Endothelial cell of umbilical vein (primary cell): ENCODE measurements around the gene ELAC2. TPM values are rescaled to one million over a fixed set of nuclear protein-coding genes. Genes with fewer than 3 reads are reported as not detected.

Experiments used
- BruUV-seq: library from RNA; stranded (reverse); fragments of 400-500 nt; replicated peaks from 2 replicates; lab custom pipeline; 2021; lab: Mats Ljungman, UMichigan
- CTCF ChIA-PET: fragments of 300-600, 350-600 bp; sonication (Branson Sonifier 250); formaldehyde crosslinking; loops from one replicate; lab custom pipeline; 2021; ENCODE audit warnings: antibody characterized with exemption, inconsistent platforms; lab: Charles Lee
- POLR2A ChIA-PET: fragments of 300-600, 350-600 bp; sonication (Branson Sonifier 250); formaldehyde crosslinking; loops from one replicate; lab custom pipeline; 2021; ENCODE audit warnings: antibody characterized with exemption, inconsistent platforms; lab: Charles Lee
- DNase-seq: peaks from one replicate; pipeline ENCODE4 v3.0.0-alpha.2; 2011; ENCODE audit warnings: low read depth, low spot score
- FAIRE-seq: peaks from 2 replicates; lab custom pipeline; 2011; peaks lifted over from hg19 to GRCh38; lab: Jason Lieb, UNC
- H2AFZ ChIP-seq: 2 replicates; pipeline ENCODE4 v1.6.0; 2012; ENCODE audit warnings: low read depth, low read length, control low read depth, inconsistent platforms
- H3K27ac ChIP-seq: 2 replicates; pipeline ENCODE4 v1.5.1; 2011; ENCODE audit warnings: low read depth, mild to moderate bottlenecking, control low read depth, low read length, moderate library complexity; ENCODE audit not compliant: insufficient read depth
- H3K27me3 ChIP-seq, 2 experiments: 2 replicates each; pipeline versions ENCODE4 v1.6.0 to v1.6.1; 2011; ENCODE audit warnings: low read length in 2 of 2, mixed read lengths in 1 of 2; ENCODE audit not compliant: control insufficient read depth in 2 of 2, insufficient read depth in 2 of 2
- H3K36me3 ChIP-seq, 2 experiments: 2 replicates in 1 of 2; 3 replicates in 1 of 2; pipeline ENCODE4 v1.5.1; 2011; ENCODE audit warnings: low read length in 2 of 2, mild to moderate bottlenecking in 1 of 2, moderate library complexity in 1 of 2; ENCODE audit not compliant: control insufficient read depth in 2 of 2, insufficient read depth in 2 of 2; ENCODE audit errors: extremely low read depth in 1 of 2
- H3K4me1 ChIP-seq: 3 replicates; pipeline ENCODE4 v1.5.1; 2011; ENCODE audit warnings: mild to moderate bottlenecking, low read length; ENCODE audit not compliant: control insufficient read depth, insufficient read depth; ENCODE audit errors: extremely low read depth
- H3K4me2 ChIP-seq: 2 replicates; pipeline ENCODE4 v1.6.1; 2011; ENCODE audit warnings: low read length, control low read depth, mixed read lengths; ENCODE audit not compliant: insufficient read depth
- H3K4me3 ChIP-seq, 3 experiments: fragments of 200-600 bp in 1 of 3; sonication (generic), shearing (Covaris generic) in 1 of 3; replicated peaks in 1 of 3; 2 replicates each; pipeline ENCODE4 v1.5.1; 2011 to 2016; ENCODE audit warnings: control low read depth in 3 of 3, low read length in 3 of 3, mild to moderate bottlenecking in 2 of 3, inconsistent platforms in 1 of 3, low read depth in 1 of 3, moderate library complexity in 1 of 3; ENCODE audit not compliant: insufficient read depth in 1 of 3
- H3K79me2 ChIP-seq: 2 replicates; pipeline ENCODE4 v1.6.0; 2012; ENCODE audit warnings: low read length, inconsistent platforms; ENCODE audit not compliant: control insufficient read depth, insufficient read depth
- H3K9ac ChIP-seq: replicated peaks from 2 replicates; pipeline ENCODE3; 2011; ENCODE audit warnings: low read length, control low read depth; ENCODE audit not compliant: insufficient read depth; ENCODE audit errors: extremely low read depth
- H3K9me1 ChIP-seq: replicated peaks from 3 replicates; pipeline ENCODE4 v1.6.0; 2011; ENCODE audit warnings: mild to moderate bottlenecking, low read length; ENCODE audit not compliant: control insufficient read depth, insufficient read depth; ENCODE audit errors: extremely low read depth
- H3K9me3 ChIP-seq: replicated peaks from 2 replicates; pipeline ENCODE4 v1.5.1; 2012; ENCODE audit warnings: low read length, inconsistent platforms; ENCODE audit not compliant: control insufficient read depth, insufficient read depth
- H4K20me1 ChIP-seq: replicated peaks from 2 replicates; pipeline ENCODE3; 2011; ENCODE audit warnings: mild to moderate bottlenecking, low read length; ENCODE audit not compliant: control insufficient read depth, insufficient read depth; ENCODE audit errors: extremely low read depth
- CTCF ChIP-seq, 2 donors: IDR thresholded peaks; 1 replicate in 1 of 2; 2 replicates in 1 of 2; pipeline ENCODE4 v1.5.1; 2011; ENCODE audit warnings: low read length in 2 of 2, mild to moderate bottlenecking in 2 of 2, moderate library complexity in 2 of 2, control low read depth in 1 of 2, inconsistent platforms in 1 of 2, low read depth in 1 of 2; ENCODE audit not compliant: insufficient read depth in 1 of 2; ENCODE audit errors: extremely low read depth in 1 of 2
- FOS ChIP-seq: IDR thresholded peaks from 2 replicates; pipeline ENCODE4 v1.6.1; 2011; ENCODE audit warnings: mild to moderate bottlenecking, low read length, moderate library complexity, borderline replicate concordance; ENCODE audit not compliant: insufficient read depth
- GATA2 ChIP-seq: IDR thresholded peaks from 2 replicates; pipeline ENCODE4 v1.7.0; 2011; ENCODE audit warnings: low read depth, mild to moderate bottlenecking, moderate library complexity, mixed read lengths, low read length; ENCODE audit not compliant: insufficient read length, insufficient read depth
- JUN ChIP-seq: IDR thresholded peaks from 2 replicates; pipeline ENCODE4 v1.6.1; 2011; ENCODE audit warnings: borderline replicate concordance, low read depth; ENCODE audit not compliant: insufficient read length, insufficient read depth
- MAX ChIP-seq: IDR thresholded peaks from 2 replicates; pipeline ENCODE4 v1.6.1; 2011; ENCODE audit not compliant: insufficient read depth, insufficient read length
- MYC ChIP-seq: IDR thresholded peaks from one replicate; pipeline ENCODE4 v1.6.1; 2011; ENCODE audit warnings: mild to moderate bottlenecking, low read depth, low read length
- POLR2AphosphoS5 ChIP-seq: IDR thresholded peaks from 2 replicates; pipeline ENCODE4 v1.6.1; 2012; ENCODE audit warnings: low read depth, mild to moderate bottlenecking, control low read depth, low read length, moderate library complexity; ENCODE audit not compliant: insufficient read depth
- dilution Hi-C: fragments of 300-500 bp; cut with MboI; formaldehyde crosslinking; loops from one replicate; pipeline ENCODE4 v1.15.0; 2019; ENCODE audit warnings: low sequenced_read_pairs; ENCODE audit not compliant: extremely low pct_ligation_motif_present
- intact Hi-C: fragments of 100-400 bp; cut with micrococcal nuclease; formaldehyde crosslinking; loops from one replicate; pipeline ENCODE4 v1.10.0; 2022
- polyA plus RNA-seq, 4 experiments: library from polyadenylated mRNA; depleted of rRNA in 3 of 4; stranded (reverse) in 3 of 4; unstranded in 1 of 4; fragments of >200 nt; gene quantifications; 2 replicates each; pipeline versions ENCODE4 v1.2.1 to v1.2.3, GENCODE V29; 2011 to 2012; ENCODE audit warnings: missing spikeins in 1 of 4
- total RNA-seq: library from RNA; stranded (reverse); gene quantifications from 2 replicates; pipeline ENCODE4 v1.2.3, GENCODE V29; 2021

Gene ELAC2
- total and polyA plus RNA-seq, 2 donors (not counting 3 experiments of a cell fraction or from before 2014, with no cell fraction given) = 64.8 to 75.9 TPM

- Histone ChIP-seq H3K4me3 (no peak overlapping the region), H3K9ac (no peak overlapping the region), H3K36me3 (no peaks in the 10 kb centered on the region), H3K4me1 (no peaks in the 10 kb centered on the region), H3K9me3 (no peaks in the 10 kb centered on the region), H3K27me3 (no peaks in the 10 kb centered on the region), H3K27ac (no peak overlapping the region), H3K4me2 (no peak overlapping the region), H3K9me1 (no peaks in the 10 kb centered on the region), H3K79me2 (no peaks in the 10 kb centered on the region), H4K20me1 (no peaks in the 10 kb centered on the region), H2AFZ (no peak overlapping the region)
- TF ChIP-seq FOS (no peak), POLR2AphosphoS5 (no peak), MAX (no peak)
- intact Hi-C loops = no loop called here
- FAIRE-seq = no peak
- no TSS peak for BruUV-seq
- dilution Hi-C loops = no loop called here
- ChIA-PET CTCF (no interaction called here), POLR2A (no interaction called here)
- DNase-seq = no peak
Observed at GRCh38 chr17:13036751-13037150, 18.9 kb upstream of the ELAC2 start.

- no peaks in the 10 kb centered on the region for H3K9me1 ChIP-seq
- H3K9me3 ChIP-seq = no peaks in the 10 kb centered on the region
- H3K4me3 ChIP-seq = no peak overlapping the region
- no peak for FAIRE-seq
- no peaks in the 10 kb centered on the region for H3K4me1 ChIP-seq
- DNase-seq = no peak
- POLR2A ChIA-PET = no interaction called here
- H3K9ac ChIP-seq = no peak overlapping the region
- TF ChIP-seq GATA2 (no peak), JUN (no peak), MAX (no peak), MYC (no peak), CTCF (IDR thresholded peaks at IDR 0.05; ENCODE audit: extremely low read depth in 1 of 2, insufficient read depth in 1 of 2, low read depth in 1 of 2, low read length in 2 of 2) (no peak)
- CTCF ChIA-PET = no interaction called here
- no peak overlapping the region for H3K27ac ChIP-seq
- H4K20me1 ChIP-seq = no peaks in the 10 kb centered on the region
- BruUV-seq = no TSS peak
- H2AFZ ChIP-seq = no peak overlapping the region
- no peaks in the 10 kb centered on the region for H3K36me3 ChIP-seq
- H3K79me2 ChIP-seq = no peaks in the 10 kb centered on the region
- dilution Hi-C loops = no loop called here
- no peak overlapping the region for H3K4me2 ChIP-seq
- no peaks in the 10 kb centered on the region for H3K27me3 ChIP-seq
- intact Hi-C loops = no loop called here
Observed at GRCh38 chr17:13035420-13035819, 17.6 kb upstream of the ELAC2 start.
